Stomach (tissue), 9 donors: ENCODE data around the gene RNASE7. TPM values are rescaled to one million over a fixed set of nuclear protein-coding genes. Genes with fewer than 3 reads are reported as not detected.
A peak's percentile ranks its signal among the peaks of the same experiment; 100 is the strongest.

Source experiments
- DNase-seq, 2 donors: peaks; one replicate each; pipeline versions ENCODE4 v3.0.0 to v3.0.0-alpha.2; 2013 to 2019
- H3K27ac ChIP-seq, 5 donors: fragments of 200-600 bp in 4 of 5; sonication (generic) in 4 of 5; one replicate each; pipeline ENCODE4 v1.5.1; 2013 to 2019; ENCODE audit warnings: mild to moderate bottlenecking in 1 of 5, moderate library complexity in 1 of 5
- H3K27me3 ChIP-seq, 3 donors: fragments of 200-600 bp; sonication (generic); one replicate each; pipeline ENCODE4 v1.5.1; 2017 to 2019; ENCODE audit warnings: mixed run types in 1 of 3
- H3K36me3 ChIP-seq, 4 donors: fragments of 200-600 bp; sonication (generic); 1 replicate in 3 of 4; 2 replicates in 1 of 4; pipeline ENCODE4 v1.5.1; 2016 to 2019
- H3K4me1 ChIP-seq, 4 donors: fragments of 200-600 bp; sonication (generic); one replicate each; pipeline ENCODE4 v1.5.1; 2016 to 2019
- H3K4me3 ChIP-seq, 4 donors: fragments of 200-600 bp; sonication (generic) in 3 of 4; one replicate each; pipeline ENCODE4 v1.5.1; 2016 to 2019; ENCODE audit warnings: mild to moderate bottlenecking in 1 of 4
- H3K9me3 ChIP-seq, 4 donors: fragments of 200-600 bp; sonication (generic); one replicate each; pipeline ENCODE4 v1.5.1; 2016 to 2019
- EP300 ChIP-seq: sonication (generic); formaldehyde crosslinking; IDR thresholded peaks from one replicate; pipeline ENCODE4 v1.6.1; 2017; ENCODE audit warnings: antibody characterized with exemption
- POLR2A ChIP-seq, 4 donors: fragments of 450-650 bp; IDR thresholded peaks; one replicate each; pipeline ENCODE4 v1.6.1; 2016; ENCODE audit warnings: antibody characterized with exemption in 4 of 4, control low read depth in 2 of 4, mild to moderate bottlenecking in 1 of 4, moderate library complexity in 1 of 4
- POLR2AphosphoS5 ChIP-seq, 3 donors: sonication (generic); formaldehyde crosslinking; IDR thresholded peaks; one replicate each; pipeline ENCODE4 v1.6.1; 2016; ENCODE audit warnings: antibody characterized with exemption in 3 of 3
- whole genome bisulfite sequencing, 5 donors: extraction: QIAGEN DNeasy Blood & Tissue Kit in 3 of 5; methylation state at CpG; one replicate each; pipeline versions ENCODE4 v1.1.5 to v1.1.7; 2013 to 2018; 5-methylcytosine and 5-hydroxymethylcytosine counted together
- intact Hi-C: fragments of 100-400 bp; cut with DNase I; formaldehyde crosslinking; loops from one replicate; pipeline ENCODE4 v1.15.1; 2023; ENCODE audit warnings: low total_unique reads
- polyA plus RNA-seq, 3 donors: library from polyadenylated mRNA; stranded (reverse); fragments of 200-250 nt; gene quantifications; one replicate each; pipeline ENCODE4 v1.2.3, GENCODE V29; 2013
- total RNA-seq, 5 donors: library from RNA; depleted of rRNA; stranded (reverse); fragments of >200 nt; gene quantifications; one replicate each; pipeline versions ENCODE4 v1.1.0 to v1.2.3, GENCODE V29; 2014 to 2016
- TF ChIP-seq, protein P1 (sequence below), 7 experiments: fragments of 450-650 bp in 4 of 7; fragments of 200-600 bp in 3 of 7; sonication (generic) in 3 of 7; IDR thresholded peaks; one replicate each; pipeline ENCODE4 v1.5.1; 2016 to 2019; ENCODE audit warnings: antibody characterized with exemption in 7 of 7, control low read depth in 2 of 7, mild to moderate bottlenecking in 1 of 7
- donor health status: healthy with polysubstance abuse.
- donor health status: Bipolar disorder and iron deficiency.
- donor health status: healthy.

Gene RNASE7
- total and polyA plus RNA-seq, 8 donors: 0.58 to 2.6 TPM; not detected in 6

DNA sequence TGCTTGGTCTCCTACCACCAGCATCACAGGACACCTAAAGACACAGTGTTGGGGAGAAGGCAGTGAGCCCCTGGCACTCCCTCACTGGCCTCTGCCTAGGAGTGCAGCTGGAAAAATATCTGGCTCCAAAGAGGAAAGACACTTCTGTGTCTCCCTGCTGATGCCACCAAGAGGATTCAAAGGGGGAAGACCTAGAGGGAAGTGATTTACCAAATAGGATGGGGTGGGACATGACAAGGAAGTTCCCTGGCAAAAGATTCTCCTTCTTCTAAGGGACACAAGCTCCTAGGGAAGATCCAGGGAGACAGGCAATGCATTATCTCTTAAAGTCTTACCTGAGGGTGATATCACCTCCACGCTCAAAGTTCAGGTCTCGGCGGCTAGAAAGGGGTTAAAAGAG is 23.4 kb upstream of the RNASE7 start:
- H3K36me3 ChIP-seq: peaks cover 34 to 59% (median 57%) of the 10 kb centered on the region in 4 donors
- intact Hi-C loops: loop anchor here (10.0 kb wide), 1 partner anchor 66 kb away; no protein-coding TSS in a partner anchor

DNA sequence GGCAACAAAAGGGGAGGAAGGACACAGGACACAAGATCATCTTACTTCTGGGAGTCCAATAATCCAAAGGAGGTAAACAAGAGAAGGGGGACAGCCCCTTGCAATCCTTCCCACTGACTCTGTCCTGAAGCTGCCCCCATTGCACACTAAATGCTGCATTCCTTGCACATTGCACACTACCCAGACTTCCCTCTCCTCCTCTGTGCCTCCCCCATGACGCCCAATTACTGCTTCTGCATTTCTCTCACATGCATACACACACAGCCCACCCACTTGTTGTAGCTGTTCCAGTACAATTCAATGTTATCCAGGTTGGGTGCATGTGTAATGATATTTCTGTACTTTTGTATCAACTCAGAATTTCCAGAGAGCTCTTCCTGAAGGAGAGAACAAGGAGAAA is 22.8 kb upstream of the RNASE7 start:
- intact Hi-C loops: loop anchor here (10.0 kb wide), 1 partner anchor 65 kb away; no protein-coding TSS in a partner anchor
- Histone ChIP-seq H3K27me3 (no peaks in the 10 kb centered on the region), H3K4me3 (no peak overlapping the region), H3K36me3 (peaks cover 34 to 59% (median 57%) of the 10 kb centered on the region in 4 donors), H3K27ac (no peak overlapping the region), H3K4me1 (peaks cover 0 to 48% (median 20%) of the 10 kb centered on the region in 4 donors), H3K9me3 (no peaks in the 10 kb centered on the region)
- TF ChIP-seq, protein P1, sequence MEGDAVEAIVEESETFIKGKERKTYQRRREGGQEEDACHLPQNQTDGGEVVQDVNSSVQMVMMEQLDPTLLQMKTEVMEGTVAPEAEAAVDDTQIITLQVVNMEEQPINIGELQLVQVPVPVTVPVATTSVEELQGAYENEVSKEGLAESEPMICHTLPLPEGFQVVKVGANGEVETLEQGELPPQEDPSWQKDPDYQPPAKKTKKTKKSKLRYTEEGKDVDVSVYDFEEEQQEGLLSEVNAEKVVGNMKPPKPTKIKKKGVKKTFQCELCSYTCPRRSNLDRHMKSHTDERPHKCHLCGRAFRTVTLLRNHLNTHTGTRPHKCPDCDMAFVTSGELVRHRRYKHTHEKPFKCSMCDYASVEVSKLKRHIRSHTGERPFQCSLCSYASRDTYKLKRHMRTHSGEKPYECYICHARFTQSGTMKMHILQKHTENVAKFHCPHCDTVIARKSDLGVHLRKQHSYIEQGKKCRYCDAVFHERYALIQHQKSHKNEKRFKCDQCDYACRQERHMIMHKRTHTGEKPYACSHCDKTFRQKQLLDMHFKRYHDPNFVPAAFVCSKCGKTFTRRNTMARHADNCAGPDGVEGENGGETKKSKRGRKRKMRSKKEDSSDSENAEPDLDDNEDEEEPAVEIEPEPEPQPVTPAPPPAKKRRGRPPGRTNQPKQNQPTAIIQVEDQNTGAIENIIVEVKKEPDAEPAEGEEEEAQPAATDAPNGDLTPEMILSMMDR (IDR thresholded peaks at IDR 0.05): no peak
- TF ChIP-seq POLR2A (IDR thresholded peaks at IDR 0.05): no peak
- TF ChIP-seq POLR2AphosphoS5 (IDR thresholded peaks at IDR 0.05): no peak
- no peak for TF ChIP-seq EP300
- 63 to 88% (median 76%) methylated on average over 1 of the region's 1 CpG for WGBS, 5 donors
- DNase-seq: no peak

More for the DNA sequence above, 23.4 kb upstream of the RNASE7 start:
- Histone ChIP-seq H3K4me1 (peaks cover 0 to 42% (median 15%) of the 10 kb centered on the region in 4 donors), H3K4me3 (no peak overlapping the region), H3K27ac (no peak overlapping the region), H3K9me3 (no peaks in the 10 kb centered on the region), H3K27me3 (no peaks in the 10 kb centered on the region)
- TF ChIP-seq POLR2A (IDR thresholded peaks at IDR 0.05) (no peak), EP300 (no peak), POLR2AphosphoS5 (IDR thresholded peaks at IDR 0.05) (no peak)
- TF ChIP-seq, protein P1 (IDR thresholded peaks at IDR 0.05): no peak
- DNase-seq: no peak
- WGBS, 5 donors: 87 to 98% (median 93%) methylated on average over 3 of the region's 3 CpGs

DNA sequence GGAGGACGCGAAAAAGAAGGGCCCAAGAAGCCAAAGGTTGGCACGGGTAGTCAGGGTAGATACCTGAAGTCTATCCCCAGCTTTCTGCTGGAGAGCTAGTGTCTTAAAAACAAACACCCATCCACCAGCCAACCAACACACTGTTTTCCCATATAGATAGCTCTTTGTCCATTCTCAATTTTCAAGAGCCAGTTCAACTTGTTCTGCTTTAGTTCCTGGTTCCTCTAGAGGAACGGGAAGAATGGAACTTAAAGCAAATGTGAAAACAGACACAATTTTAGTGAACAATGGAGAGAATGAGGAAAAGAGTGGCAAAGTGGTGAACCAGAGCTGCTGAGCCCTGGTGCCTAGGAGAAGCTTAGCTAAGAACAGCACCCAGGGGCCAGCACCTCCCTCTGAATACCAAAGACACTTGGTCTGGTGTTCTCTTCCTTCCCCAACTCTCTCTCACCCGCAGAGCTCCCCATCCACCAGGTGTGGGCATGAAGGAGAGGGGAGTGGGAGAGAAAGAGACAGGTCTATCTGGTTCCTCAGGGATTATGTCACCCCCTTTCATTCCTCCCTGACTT is 21.1 kb upstream of the RNASE7 start:
- Histone ChIP-seq H3K36me3 (peaks cover 34 to 59% (median 57%) of the 10 kb centered on the region in 4 donors), H3K4me3 (no peak overlapping the region), H3K4me1 (peaks cover 9 to 54% (median 31%) of the 10 kb centered on the region in 4 donors), H3K27ac (peak overlapping the region in 1 of 5 donors; percentile 26), H3K9me3 (no peaks in the 10 kb centered on the region), H3K27me3 (peaks cover 0 to 14% (median 0%) of the 10 kb centered on the region in 3 donors)
- WGBS, 5 donors: 71 to 86% (median 74%) methylated on average over 5 of the region's 5 CpGs
- TF ChIP-seq, protein P1 (IDR thresholded peaks at IDR 0.05): no peak
- TF ChIP-seq POLR2A (IDR thresholded peaks at IDR 0.05) (no peak), EP300 (no peak), POLR2AphosphoS5 (IDR thresholded peaks at IDR 0.05) (no peak)
- DNase-seq: no peak
- intact Hi-C loops: no loop called here

DNA sequence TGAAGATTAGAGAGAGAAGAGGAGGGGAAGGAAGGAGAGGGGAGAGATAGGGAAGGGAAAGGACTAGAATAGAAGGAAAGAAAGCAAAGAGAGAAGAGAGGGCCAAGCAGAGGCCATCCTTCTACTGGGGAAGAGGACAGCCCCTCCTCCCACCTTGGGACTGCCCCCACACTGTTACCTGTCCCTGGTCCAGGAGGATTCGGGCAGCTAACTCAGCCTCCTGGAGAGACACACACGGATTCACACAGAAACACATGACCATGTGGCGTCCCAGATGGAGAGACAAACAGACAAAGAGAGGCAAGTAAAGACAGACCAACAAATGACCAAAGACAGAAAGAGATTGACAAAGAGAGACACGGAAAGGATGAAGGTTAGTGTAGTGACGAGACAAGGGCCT is 19.5 kb upstream of the RNASE7 start:
- Histone ChIP-seq H3K36me3 (peaks cover 29 to 48% (median 46%) of the 10 kb centered on the region in 4 donors), H3K27me3 (peaks cover 0 to 14% (median 0%) of the 10 kb centered on the region in 3 donors), H3K9me3 (no peaks in the 10 kb centered on the region), H3K4me3 (peak overlapping the region in 3 of 4 donors; percentile 84 to 90 (median 89)), H3K4me1 (peaks cover 12 to 63% (median 39%) of the 10 kb centered on the region in 4 donors), H3K27ac (peak overlapping the region in 3 of 5 donors; percentile 86 to 91 (median 91))
- no peak for DNase-seq
- intact Hi-C loops: no loop called here
- WGBS, 5 donors: 80 to 84% (median 83%) methylated on average over 5 of the region's 5 CpGs
- TF ChIP-seq POLR2AphosphoS5 (IDR thresholded peaks at IDR 0.05): no peak

DNA sequence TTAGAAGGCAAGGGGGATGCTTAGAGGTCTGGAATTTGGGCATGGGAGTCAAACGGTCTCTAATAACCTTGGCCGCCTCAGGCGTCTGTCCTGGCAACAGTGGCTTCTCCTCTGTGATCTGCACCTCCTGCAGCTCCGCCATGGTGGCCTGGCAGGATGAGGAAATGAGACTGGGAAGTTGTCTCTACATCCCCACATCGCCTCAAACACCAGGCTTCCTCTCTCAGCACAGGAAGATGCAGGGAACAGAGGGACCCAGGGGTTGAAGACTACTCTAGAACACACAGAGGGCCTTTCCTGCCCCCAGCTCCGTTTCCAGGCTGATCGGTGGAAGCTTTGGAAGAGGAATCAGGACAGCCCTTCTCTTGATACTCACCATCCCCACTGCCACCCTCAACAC is 19.0 kb upstream of the RNASE7 start:
- Histone ChIP-seq H3K9me3 (no peaks in the 10 kb centered on the region), H3K27ac (peak overlapping the region in 4 of 5 donors; percentile 82 to 91 (median 88)), H3K36me3 (peaks cover 28 to 43% (median 41%) of the 10 kb centered on the region in 4 donors), H3K4me1 (peaks cover 12 to 63% (median 39%) of the 10 kb centered on the region in 4 donors), H3K4me3 (peak overlapping the region; percentile 83 to 90 (median 86)), H3K27me3 (peaks cover 0 to 14% (median 0%) of the 10 kb centered on the region in 3 donors)
- intact Hi-C loops: no loop called here
- WGBS, 5 donors: 44 to 68% (median 64%) methylated on average over 7 of the region's 7 CpGs
- no peak for TF ChIP-seq POLR2A (IDR thresholded peaks at IDR 0.05)
- TF ChIP-seq, protein P1 (IDR thresholded peaks at IDR 0.05): no peak
- TF ChIP-seq EP300: no peak
- no peak for TF ChIP-seq POLR2AphosphoS5 (IDR thresholded peaks at IDR 0.05)
- no peak for DNase-seq
